Measurements from ENCODE around the gene SGPL1.

DNA sequence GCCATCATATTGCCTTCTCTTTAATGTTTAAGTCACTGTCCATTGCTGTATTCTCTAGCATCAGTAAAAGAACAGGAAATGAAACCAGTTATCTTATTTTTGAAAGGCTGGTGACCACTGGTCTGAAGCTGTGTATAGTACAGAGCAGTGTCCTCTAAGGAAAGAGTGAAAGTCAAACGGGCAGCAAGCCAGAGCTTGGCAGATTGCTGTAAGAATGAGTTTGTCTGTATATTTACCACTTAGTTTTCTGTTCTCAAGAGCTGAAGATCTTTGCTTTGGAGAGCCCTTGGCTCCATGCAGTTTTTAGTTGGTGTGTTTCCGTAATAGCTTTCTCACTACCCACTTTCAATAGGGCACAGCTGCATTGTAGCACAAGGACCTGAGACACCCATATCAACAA lies 40.7 kb downstream of the SGPL1 start:
- no peak for TF ChIP-seq GATA2 (IDR thresholded peaks at IDR 0.05; ENCODE audit: low read depth, low read length)
- TF ChIP-seq GATA3 (IDR thresholded peaks at IDR 0.05; ENCODE audit: low read depth, low read length) = no peak

Measured in SH-SY5Y (cell line).